GM18511 (cell line): ENCODE measurements around the gene DUSP1.
"Not testable (repeated sequence)": the region's sequence is repeated elsewhere in the genome, so short reads cannot be mapped to it uniquely, and the experiment has no call there.

Experiments
- ATAC-seq: cut with Tn5 transposase; IDR thresholded peaks from one replicate; pipeline ENCODE4 v1.9.1; 2021; ENCODE audit warnings: mild to moderate bottlenecking, moderate library complexity; ENCODE audit not compliant: unreplicated experiment

Gene DUSP1

GRCh38 chr5:172798422-172799215 is 27.6 kb upstream of the DUSP1 start:
- no peak for ATAC-seq

GRCh38 chr5:172797771-172798191 is 26.8 kb upstream of the DUSP1 start:
- ATAC-seq: no peak

- no peak for ATAC-seq
Measured at GRCh38 chr5:172796306-172796705, 25.3 kb upstream of the DUSP1 start.

- ATAC-seq: no peak
Measured at GRCh38 chr5:172795318-172795977, 24.5 kb upstream of the DUSP1 start.

GRCh38 chr5:172793577-172794488 is 22.8 kb upstream of the DUSP1 start:
- ATAC-seq: peak; percentile 62

GRCh38 chr5:172792701-172793570 is 21.9 kb upstream of the DUSP1 start:
- no peak for ATAC-seq

GRCh38 chr5:172791726-172792445 is 20.9 kb upstream of the DUSP1 start:
- ATAC-seq: no peak

- ATAC-seq: no peak
Measured at GRCh38 chr5:172791286-172791685, 20.3 kb upstream of the DUSP1 start.

GRCh38 chr5:172790496-172790889 is 19.5 kb upstream of the DUSP1 start:
- no peak for ATAC-seq

- ATAC-seq: no peak
Measured at GRCh38 chr5:172789687-172790495, 18.9 kb upstream of the DUSP1 start.

- ATAC-seq: no peak
Measured at GRCh38 chr5:172788771-172789686, 18.0 kb upstream of the DUSP1 start.

- ATAC-seq: not testable (repeated sequence)
Measured at GRCh38 chr5:172787538-172787937, 16.5 kb upstream of the DUSP1 start.

GRCh38 chr5:172786736-172787462 is 15.9 kb upstream of the DUSP1 start:
- no peak for ATAC-seq

- ATAC-seq: no peak
Measured at GRCh38 chr5:172785429-172786088, 14.6 kb upstream of the DUSP1 start.

GRCh38 chr5:172784162-172784561 is 13.2 kb upstream of the DUSP1 start:
- ATAC-seq: not testable (repeated sequence)

- not testable (repeated sequence) for ATAC-seq
Measured at GRCh38 chr5:172783319-172783718, 12.3 kb upstream of the DUSP1 start.
